ENCODE results near the gene MED9.

- TF ChIP-seq CTCF (conservative IDR thresholded peaks at IDR 0.05 in 1 of 2, IDR thresholded peaks at IDR 0.05 in 1 of 2; ENCODE audit: low read depth in 1 of 2, low read length in 2 of 2), result no peak
- no peak for TF ChIP-seq EZH2 (IDR thresholded peaks at IDR 0.05; ENCODE audit: low read length, missing control alignments)
Observed at GRCh38 chr17:17520599-17521232, 43.9 kb downstream of the MED9 start.

Data from fibroblast of lung (primary cell).